HTERT RPE-1 (cell line): ENCODE measurements around the gene SLC43A2.
"Not testable (repeated sequence)": the region's sequence is repeated elsewhere in the genome, so short reads cannot be mapped to it uniquely, and the experiment has no call there.

Experiments
- in situ Hi-C: fragments of 300-500 bp; cut with MboI; formaldehyde crosslinking; loops from 4 replicates; pipeline ENCODE4 v1.14.3; 2020; ENCODE audit warnings: low sequenced_read_pairs

SLC43A2 gene

GRCh38 chr17:1565877-1566276 is 62.8 kb downstream of the SLC43A2 start:
- in situ Hi-C loops = no loop called here

DNA sequence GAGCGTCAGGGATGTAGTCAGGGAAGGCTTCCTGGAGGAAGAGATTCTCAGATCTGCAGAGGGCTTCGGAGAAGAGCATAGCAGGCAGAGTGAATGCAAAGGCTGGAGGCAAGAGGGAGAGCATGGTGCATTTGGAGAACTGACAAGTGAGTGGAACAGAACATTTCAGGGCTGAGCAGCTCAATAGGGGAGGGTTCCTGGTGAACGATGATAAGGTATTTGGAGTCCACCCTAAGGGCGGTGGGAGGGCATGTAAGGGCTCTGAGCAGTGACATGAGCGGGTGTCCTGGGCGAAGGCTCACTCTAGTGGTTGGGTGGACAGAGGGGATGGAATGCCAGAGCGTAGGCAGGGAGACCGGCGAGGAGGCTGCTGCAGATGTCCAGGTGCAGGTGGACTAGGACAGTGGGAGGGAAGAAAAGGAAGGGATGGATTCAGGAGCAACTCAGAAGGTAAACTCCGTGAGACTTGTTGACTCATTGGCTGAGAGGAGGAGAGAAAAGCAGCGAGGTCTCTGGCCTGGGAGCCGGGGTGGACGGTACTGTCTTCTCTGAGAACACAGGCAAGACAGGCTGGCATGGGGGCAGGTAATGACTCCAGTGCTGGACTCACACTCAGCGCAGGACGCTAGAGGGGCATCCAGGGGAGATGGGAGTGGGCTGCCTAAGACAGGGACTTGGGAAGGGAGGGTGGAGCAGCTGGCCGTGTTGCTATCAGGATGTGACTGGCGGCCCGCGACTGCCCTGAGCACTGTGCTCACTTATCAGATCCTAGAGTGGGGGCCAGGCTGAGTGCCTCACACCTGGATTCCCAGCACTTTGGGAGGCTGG is 64.6 kb downstream of the SLC43A2 start:
- in situ Hi-C loops = no loop called here

DNA sequence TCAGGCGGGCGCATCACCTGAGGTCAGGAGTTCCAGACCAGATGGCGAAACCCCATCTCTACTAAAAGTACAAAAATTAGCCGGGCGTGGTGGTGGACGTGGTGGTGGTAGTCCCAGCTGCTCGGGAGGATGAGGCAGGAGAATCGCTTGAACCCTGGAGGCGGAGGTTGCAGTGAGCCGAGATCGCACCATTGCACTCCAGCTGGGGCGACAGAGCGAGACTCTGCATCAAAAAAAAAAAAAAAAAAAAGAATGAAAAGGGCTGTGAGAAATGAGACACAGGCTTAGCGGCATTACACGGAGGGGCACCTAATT is 65.2 kb downstream of the SLC43A2 start:
- in situ Hi-C loops = not testable (repeated sequence)

DNA sequence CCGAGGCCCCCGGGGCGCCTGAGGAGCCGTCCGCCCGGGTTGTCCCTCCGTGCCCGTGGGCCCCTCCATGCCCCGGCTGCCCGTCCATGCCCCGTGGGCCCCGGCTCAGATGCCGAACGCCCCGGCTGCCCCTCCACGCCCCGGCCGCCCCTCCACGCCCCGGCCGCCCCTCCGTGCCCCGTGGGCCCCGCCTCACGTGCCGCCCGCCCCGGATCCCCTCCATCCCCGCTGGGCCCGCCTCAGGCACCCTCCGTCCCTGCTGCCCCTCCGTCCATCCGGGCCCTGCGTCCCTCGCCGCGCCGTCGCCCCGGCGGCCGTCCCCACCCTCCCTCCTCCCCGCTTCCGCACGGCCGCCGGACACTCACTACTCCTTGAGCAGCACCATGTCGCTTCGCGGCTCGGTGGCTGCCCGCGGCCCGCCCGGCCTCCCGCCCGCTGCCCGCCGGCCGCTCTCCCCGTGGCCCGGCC is 66.4 kb downstream of the SLC43A2 start:
- in situ Hi-C loops = no loop called here

DNA sequence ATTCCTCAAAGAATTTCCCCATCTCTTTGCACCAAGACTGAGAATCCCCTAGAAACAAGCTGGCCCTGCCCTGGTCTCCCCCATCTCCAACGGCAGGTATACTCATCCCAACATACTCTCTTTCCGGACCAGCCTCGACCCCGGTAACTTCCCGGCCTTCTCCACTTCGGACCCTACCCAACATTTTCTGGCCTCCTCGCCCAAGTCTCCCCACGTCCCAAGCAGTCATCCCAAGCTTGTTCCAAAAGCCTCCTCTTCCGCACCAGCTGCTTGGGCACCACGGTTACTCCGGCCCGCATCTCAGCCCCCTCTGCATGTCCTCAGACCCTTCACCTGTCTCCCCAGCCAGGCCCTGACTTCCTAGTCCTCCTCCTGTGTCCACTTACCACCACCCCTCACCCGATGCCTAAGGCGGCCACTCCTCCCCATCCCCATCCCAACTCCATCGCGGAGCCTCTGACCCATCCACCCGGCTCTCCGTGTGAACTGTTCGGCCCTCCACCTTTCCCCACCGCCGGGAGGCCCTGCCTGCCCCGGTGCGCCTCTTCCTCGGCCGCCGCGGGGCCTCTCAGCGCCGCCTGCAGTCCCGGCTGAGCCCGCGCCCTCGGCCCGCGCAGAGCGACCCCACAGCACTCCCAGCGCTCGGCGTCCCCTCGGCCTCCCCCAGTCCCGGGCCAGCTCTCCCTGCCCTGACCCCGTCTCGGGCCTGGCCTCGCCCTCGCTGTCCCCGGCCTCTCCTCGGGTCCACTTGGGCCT is 67.0 kb downstream of the SLC43A2 start:
- in situ Hi-C loops = no loop called here

DNA sequence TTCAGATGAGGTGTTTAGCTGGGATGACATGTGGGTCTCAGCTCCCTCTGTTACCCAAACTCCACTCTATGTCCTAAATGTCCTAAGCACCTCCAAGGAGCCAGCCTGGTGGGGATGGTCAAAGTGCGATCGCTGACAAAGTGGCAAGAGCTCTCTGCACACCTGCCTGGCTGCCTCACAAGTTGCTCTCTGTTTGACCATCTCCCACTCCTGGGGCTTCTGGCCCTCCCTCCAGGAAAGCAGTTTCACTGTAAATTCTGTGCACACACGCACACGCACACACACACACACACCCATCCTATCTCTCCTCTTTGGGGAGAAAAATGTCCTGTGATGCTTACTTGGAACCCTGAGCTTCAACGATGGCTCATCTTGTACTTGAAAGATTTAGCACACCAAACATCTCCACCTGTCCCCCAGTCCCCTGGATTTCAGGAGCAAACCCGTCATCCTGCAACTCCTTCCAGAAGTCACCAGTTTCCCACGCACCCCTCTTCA is 67.7 kb downstream of the SLC43A2 start:
- in situ Hi-C loops = no loop called here

DNA sequence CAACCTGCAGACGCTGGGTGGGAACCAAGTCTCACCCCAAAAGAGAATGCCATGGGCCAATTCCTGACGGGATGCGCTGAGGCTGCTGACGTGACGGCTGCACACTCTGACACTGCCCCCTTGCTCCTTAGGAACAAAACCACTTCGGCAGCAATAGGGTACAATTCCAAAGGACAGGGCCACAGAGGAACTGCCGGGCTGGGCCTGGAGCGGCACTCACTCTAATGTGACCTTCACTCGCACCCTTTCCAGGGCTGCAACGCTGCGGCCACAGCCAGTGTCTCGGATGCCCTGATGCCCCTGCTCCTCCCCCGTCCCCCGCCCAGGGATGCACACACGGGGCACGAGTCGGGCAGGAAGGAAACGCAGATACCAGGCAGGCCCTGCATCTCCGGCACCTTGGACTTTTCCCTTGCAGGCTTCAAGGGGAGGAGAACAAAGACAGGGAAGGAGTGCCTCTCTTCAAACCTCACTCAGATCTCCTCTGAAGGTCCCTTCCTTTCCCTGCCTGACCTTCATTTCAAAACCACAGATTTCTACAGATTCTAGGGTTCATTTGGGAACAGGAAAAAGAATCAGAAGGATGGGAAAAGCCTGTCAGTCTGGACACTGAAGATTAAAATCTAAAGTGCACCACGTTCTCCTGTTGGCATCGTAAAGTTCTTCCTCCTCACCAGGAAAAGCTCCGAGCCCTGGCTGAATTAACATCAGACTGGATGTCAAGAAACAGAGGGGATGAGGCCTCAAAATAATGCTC is 68.4 kb downstream of the SLC43A2 start:
- in situ Hi-C loops = no loop called here

DNA sequence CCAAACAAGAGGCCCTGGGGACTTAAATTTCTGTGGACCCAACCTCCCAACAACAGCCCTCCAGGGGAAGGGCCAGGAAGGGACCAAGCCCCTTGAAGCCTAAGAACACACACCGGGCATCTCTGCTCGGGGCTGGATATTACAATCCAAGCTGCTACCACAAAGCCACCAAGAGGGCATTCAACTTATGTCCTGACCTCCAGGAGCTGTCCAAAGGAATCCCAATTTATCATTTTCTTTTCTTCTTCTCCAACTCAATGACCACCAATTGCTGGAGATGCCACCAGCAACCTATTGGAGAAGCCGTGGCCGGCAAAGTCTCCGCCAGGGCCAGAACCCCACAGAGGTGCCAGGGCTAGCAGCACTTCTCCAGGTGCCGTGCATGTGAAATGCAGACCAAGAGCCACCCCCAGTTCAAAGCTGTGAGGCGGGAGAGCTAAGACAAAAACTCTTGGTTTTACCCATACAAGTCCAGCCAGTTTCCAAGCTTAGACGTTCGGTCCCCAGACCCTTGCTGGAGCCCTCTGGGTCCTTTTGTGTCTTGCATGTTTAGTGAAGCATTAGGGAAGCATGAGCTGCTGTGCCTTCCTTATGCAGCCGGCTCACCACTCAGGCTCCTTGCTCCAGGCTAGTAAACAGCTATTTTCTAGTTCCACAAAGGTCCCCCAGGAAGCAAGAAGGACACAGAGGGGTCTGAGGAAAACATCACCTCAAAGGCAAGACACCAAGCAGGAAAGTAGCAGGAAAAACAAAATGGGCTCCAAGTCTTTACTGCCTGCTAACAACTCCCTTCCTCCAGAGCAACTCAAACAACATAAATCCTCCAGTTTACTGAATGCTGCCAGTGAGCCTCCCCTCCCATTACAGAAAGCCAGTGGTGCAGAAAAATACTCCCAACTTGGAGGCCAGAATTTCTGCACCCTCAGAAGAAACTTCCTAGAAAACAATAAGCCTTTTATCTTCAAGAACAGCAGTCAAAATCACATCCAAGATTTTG is 69.3 kb downstream of the SLC43A2 start:
- in situ Hi-C loops = no loop called here

- in situ Hi-C loops = no loop called here
These were observed 70.2 kb downstream of the SLC43A2 start for GRCh38 chr17:1558401-1558800.

DNA sequence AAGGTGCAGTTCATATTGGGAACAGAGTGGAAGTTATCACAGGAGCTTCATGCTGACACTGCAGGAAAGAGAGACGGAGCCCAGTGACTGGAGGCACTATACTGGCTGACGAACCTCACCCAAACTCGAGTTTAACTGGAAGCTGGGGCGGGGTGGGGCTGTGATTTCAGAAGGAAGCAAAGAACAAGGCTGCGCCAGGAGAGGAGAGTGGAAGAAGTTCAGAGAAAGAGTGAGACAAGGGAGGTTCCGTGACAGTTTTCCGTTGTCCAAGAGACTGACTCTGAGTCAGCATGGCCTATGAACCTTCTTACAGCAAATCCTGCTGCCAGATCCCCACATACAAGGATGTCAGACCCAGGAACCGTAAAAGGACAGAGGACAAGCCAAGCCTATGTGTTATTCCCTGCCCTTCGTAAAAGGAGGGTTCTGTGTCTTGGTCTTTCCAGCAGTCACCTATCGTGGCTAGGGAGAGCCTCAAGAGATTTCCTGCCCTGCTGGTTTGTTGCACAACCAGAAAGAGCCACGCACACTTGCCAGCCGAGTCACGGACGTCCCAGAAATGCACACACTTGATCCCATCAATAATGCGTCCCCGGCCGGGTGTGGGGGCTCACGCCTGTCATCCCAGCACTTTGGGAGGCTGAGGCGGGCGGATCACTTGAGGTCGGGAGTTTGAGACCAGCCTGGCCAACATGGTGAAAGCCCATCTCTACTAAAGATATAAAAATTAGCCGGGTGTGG is 71.1 kb downstream of the SLC43A2 start:
- in situ Hi-C loops = no loop called here

GRCh38 chr17:1555651-1556471 is 72.8 kb downstream of the SLC43A2 start:
- in situ Hi-C loops = no loop called here

DNA sequence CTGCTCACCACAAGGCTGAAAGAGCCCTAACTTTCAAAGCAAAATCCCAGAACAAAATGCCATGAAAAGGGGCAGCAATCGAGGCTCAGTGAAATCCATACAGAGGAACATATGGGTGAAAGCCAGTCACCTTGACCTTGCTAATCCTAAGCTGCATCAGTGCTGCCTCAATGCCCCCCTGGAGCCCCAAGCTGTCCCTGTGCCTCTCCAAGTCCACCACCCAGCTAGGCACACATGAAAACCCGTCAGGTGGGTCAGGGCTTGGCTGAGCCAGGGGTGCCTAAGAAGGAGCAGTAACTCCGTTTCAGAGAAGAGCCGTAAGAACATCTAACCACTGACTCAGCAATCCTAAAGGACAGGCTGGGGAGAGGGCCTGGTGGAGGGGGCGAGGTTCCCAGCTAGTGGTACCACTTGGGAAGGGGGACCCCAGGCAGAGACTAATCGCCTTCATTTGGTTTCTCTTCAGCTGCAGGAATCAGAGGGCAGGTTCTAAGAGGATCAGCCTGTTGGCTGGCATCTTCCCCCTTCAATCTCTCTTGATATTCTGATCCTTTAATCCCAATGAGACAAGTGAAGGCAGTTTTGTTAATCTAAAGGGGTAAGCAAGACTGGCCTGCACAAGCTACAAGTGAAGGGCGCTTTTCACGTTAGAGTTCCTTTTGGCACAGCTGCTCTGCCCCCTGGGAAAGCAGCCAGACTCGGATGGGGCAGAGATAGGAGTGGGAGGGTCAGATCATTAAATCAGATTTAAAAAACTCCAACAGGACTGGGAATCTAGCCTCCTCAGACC is 73.7 kb downstream of the SLC43A2 start:
- in situ Hi-C loops = no loop called here

- in situ Hi-C loops = no loop called here
These were observed 75.0 kb downstream of the SLC43A2 start for GRCh38 chr17:1553354-1554266.

GRCh38 chr17:1552932-1553331 is 75.7 kb downstream of the SLC43A2 start:
- in situ Hi-C loops = no loop called here

DNA sequence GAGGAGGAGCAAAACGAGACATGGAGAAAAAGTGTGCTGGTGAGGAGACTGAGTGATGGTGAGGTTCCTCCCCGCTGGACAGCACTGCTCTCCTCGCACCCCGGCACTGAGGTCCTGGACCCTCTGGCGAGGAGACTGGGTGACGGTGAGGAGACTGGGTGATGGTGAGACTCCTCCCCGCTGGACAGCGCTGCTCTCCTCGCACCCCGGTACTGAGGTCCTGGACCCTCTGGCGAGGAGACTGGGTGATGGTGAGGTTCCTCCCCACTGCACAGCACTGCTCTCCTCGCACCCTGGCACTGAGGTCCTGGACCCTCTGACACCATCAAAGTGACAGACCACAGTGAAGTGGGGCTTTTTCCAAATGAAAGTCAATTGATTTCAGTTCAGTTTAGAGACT is 76.9 kb downstream of the SLC43A2 start:
- in situ Hi-C loops = no loop called here

GRCh38 chr17:1548032-1548431 is 80.6 kb downstream of the SLC43A2 start:
- in situ Hi-C loops = no loop called here
